GM23338 (cell line): ENCODE measurements around the gene DLG5. TPM values are rescaled to one million over a fixed set of nuclear protein-coding genes. Genes with fewer than 3 reads are reported as not detected.

Experiments used
- ATAC-seq: fragments of 200-7000 bp; cut with Tn5 transposase; 3 replicates; pipeline ENCODE4 v1.9.1; 2020
- DNase-seq: peaks from one replicate; pipeline ENCODE4 v3.0.0-alpha.2; 2015; ENCODE audit warnings: low spot score
- H2AFZ ChIP-seq: fragments of 200-600 bp; sonication (generic); 2 replicates; pipeline ENCODE4 v1.8.0; 2016; ENCODE audit warnings: antibody characterized with exemption, mild to moderate bottlenecking, moderate library complexity
- H3F3A ChIP-seq: fragments of 200-600 bp; sonication (generic); replicated peaks from 2 replicates; pipeline ENCODE4 v1.8.0; 2017; ENCODE audit warnings: antibody characterized with exemption, mixed run types, low read depth
- H3K27ac ChIP-seq: fragments of 200-600 bp; sonication (generic); 2 replicates; pipeline ENCODE4 v1.6.1; 2016; ENCODE audit warnings: low read depth
- H3K27me3 ChIP-seq: fragments of 200-600 bp; sonication (generic); 2 replicates; pipeline ENCODE4 v1.8.0; 2016; ENCODE audit warnings: mild to moderate bottlenecking, mixed run types, moderate library complexity; ENCODE audit not compliant: insufficient read depth
- H3K36me3 ChIP-seq: fragments of 200-600 bp; sonication (generic); 2 replicates; pipeline ENCODE4 v1.8.0; 2016; ENCODE audit warnings: mild to moderate bottlenecking; ENCODE audit not compliant: insufficient read depth
- H3K4me1 ChIP-seq: fragments of 200-600 bp; sonication (generic); 2 replicates; pipeline ENCODE4 v1.8.0; 2016; ENCODE audit warnings: mild to moderate bottlenecking, moderate library complexity; ENCODE audit not compliant: insufficient read depth
- H3K4me2 ChIP-seq: fragments of 200-600 bp; sonication (generic); 2 replicates; pipeline ENCODE4 v1.7.1; 2017; ENCODE audit warnings: mixed run types
- H3K4me3 ChIP-seq: fragments of 200-600 bp; sonication (generic); 2 replicates; pipeline ENCODE4 v1.6.1; 2016; ENCODE audit warnings: mixed run types
- H3K79me2 ChIP-seq: fragments of 200-600 bp; sonication (generic); replicated peaks from 2 replicates; pipeline ENCODE4 v1.8.0; 2017; ENCODE audit warnings: mild to moderate bottlenecking; ENCODE audit not compliant: insufficient read depth
- H3K9me2 ChIP-seq: fragments of 200-600 bp; sonication (generic); 2 replicates; pipeline ENCODE4 v1.8.0; 2017; ENCODE audit not compliant: insufficient read depth
- H4K20me1 ChIP-seq: fragments of 200-600 bp; sonication (generic); replicated peaks from 2 replicates; pipeline ENCODE4 v1.8.0; 2017; ENCODE audit warnings: mild to moderate bottlenecking; ENCODE audit not compliant: insufficient read depth
- H3K27ac Mint-ChIP-seq: 2 replicates; pipeline ENCODE4 v1.8.0; 2020; ENCODE audit warnings: inconsistent platforms, mild to moderate bottlenecking, moderate library complexity, mixed read lengths
- H3K27me3 Mint-ChIP-seq: 3 replicates; pipeline ENCODE4 v1.8.0; 2022; ENCODE audit warnings: low read depth, mild to moderate bottlenecking, moderate library complexity, mixed read lengths, inconsistent platforms; ENCODE audit not compliant: insufficient read depth, poor library complexity
- H3K36me3 Mint-ChIP-seq: 3 replicates; pipeline ENCODE4 v1.8.0; 2021; ENCODE audit warnings: low read depth, mild to moderate bottlenecking, inconsistent platforms, moderate library complexity, mixed read lengths
- H3K4me1 Mint-ChIP-seq: 3 replicates; pipeline ENCODE4 v1.8.0; 2020; ENCODE audit warnings: mild to moderate bottlenecking, inconsistent platforms, mixed read lengths
- H3K4me3 Mint-ChIP-seq: 3 replicates; pipeline ENCODE4 v1.8.0; 2021; ENCODE audit warnings: moderate library complexity, mild to moderate bottlenecking, inconsistent platforms, mixed read lengths
- H3K9me3 Mint-ChIP-seq: 3 replicates; pipeline ENCODE4 v1.8.0; 2020; ENCODE audit warnings: moderate library complexity, mild to moderate bottlenecking, inconsistent platforms, mixed read lengths
- CREB1 ChIP-seq: fragments of 250-450 bp; sonication (Bioruptor Pico); IDR thresholded peaks from 2 replicates; pipeline ENCODE4 v1.5.0; 2020; ENCODE audit warnings: low read depth, mild to moderate bottlenecking, moderate library complexity
- CTCF ChIP-seq, 2 experiments: fragments of 200-600 bp in 1 of 2; sonication (generic) in 1 of 2; conservative IDR thresholded peaks; 2 replicates each; pipeline versions ENCODE4 v1.5.1 to v1.6.1; 2016 to 2017; ENCODE audit warnings: antibody characterized with exemption in 2 of 2, low read depth in 2 of 2, mild to moderate bottlenecking in 2 of 2, moderate library complexity in 1 of 2
- ETS1 ChIP-seq: IDR thresholded peaks from 2 replicates; pipeline ENCODE4 v1.6.1; 2016; ENCODE audit warnings: antibody characterized with exemption
- EZH2 ChIP-seq: fragments of 200-600 bp; sonication (generic); IDR thresholded peaks from one replicate; pipeline ENCODE4 v1.8.0; 2017; ENCODE audit warnings: antibody characterized with exemption, mild to moderate bottlenecking, low read depth; ENCODE audit not compliant: unreplicated experiment
- EZH2phosphoT487 ChIP-seq: fragments of 200-600 bp; sonication (generic); IDR thresholded peaks from one replicate; pipeline ENCODE4 v1.8.1; 2018; ENCODE audit warnings: antibody characterized with exemption; ENCODE audit not compliant: unreplicated experiment
- JUNB ChIP-seq: IDR thresholded peaks from one replicate; pipeline ENCODE4 v1.6.1; 2016; ENCODE audit warnings: antibody characterized with exemption; ENCODE audit not compliant: unreplicated experiment
- NANOG ChIP-seq: IDR thresholded peaks from 2 replicates; pipeline ENCODE4 v1.6.1; 2016; ENCODE audit warnings: antibody characterized with exemption, borderline replicate concordance
- POLR2AphosphoS5 ChIP-seq: IDR thresholded peaks from 2 replicates; pipeline ENCODE4 v1.6.1; 2016; ENCODE audit warnings: antibody characterized with exemption, low read depth
- STAT1 ChIP-seq: IDR thresholded peaks from one replicate; pipeline ENCODE4 v1.6.1; 2016; ENCODE audit warnings: antibody characterized with exemption; ENCODE audit not compliant: unreplicated experiment
- ZNF114 ChIP-seq: fragments of 250-450 bp; sonication (Bioruptor Pico); IDR thresholded peaks from 2 replicates; pipeline ENCODE4 v1.5.0; 2020; ENCODE audit warnings: mild to moderate bottlenecking, moderate library complexity
- ZNF331 ChIP-seq: fragments of 250-450 bp; sonication (Bioruptor Pico); IDR thresholded peaks from 2 replicates; pipeline ENCODE4 v1.5.0; 2020; ENCODE audit warnings: low read depth, mild to moderate bottlenecking, moderate library complexity
- polyA plus RNA-seq: library from polyadenylated mRNA; unstranded; fragments of >200 nt; fragmentation: Nextera tagmentation; extraction: Ambion mirVana; gene quantifications from 2 replicates; pipeline ENCODE4 v1.2.1, GENCODE V29; 2016
- total RNA-seq: library from RNA; depleted of rRNA; stranded (reverse); fragments of >200 nt; shearing (Covaris generic); gene quantifications from 2 replicates; pipeline ENCODE4 v1.2.3, GENCODE V29; 2014

The DLG5 gene
- total and polyA plus RNA-seq, 2 experiments from 2014 or later, result 7.4 to 66.6 TPM

GRCh38 chr10:77970869-77971803 is 44.6 kb upstream of the DLG5 start:
- ATAC-seq (no peak; the same call in 2 of the 3 replicates), DNase-seq (peak; percentile 54)
- Histone ChIP-seq H3K36me3 (peaks cover under 1% of the 10 kb centered on the region; the same call in 1 of the 2 replicates), H3K4me3 (no peak overlapping the region), H3K79me2 (no peaks in the 10 kb centered on the region), H2AFZ (no peak overlapping the region), H3K27me3 (no peaks in the 10 kb centered on the region), H4K20me1 (no peaks in the 10 kb centered on the region; the same call in 1 of the 2 replicates), H3K4me2 (no peak overlapping the region), H3F3A (peaks cover 5% of the 10 kb centered on the region; the same call in 1 of the 2 replicates), H3K4me1 (peaks cover 3% of the 10 kb centered on the region; the same call in 1 of the 2 replicates), H3K27ac (peak overlapping the region; percentile 8; the same call in 1 of the 2 replicates), H3K9me2 (no peaks in the 10 kb centered on the region)
- Mint-ChIP-seq H3K4me3 (no peak overlapping the region), H3K9me3 (peaks cover 3% of the 10 kb centered on the region; the same call in 1 of the 3 replicates), H3K27me3 (peaks cover 7% of the 10 kb centered on the region), H3K4me1 (peaks cover 12% of the 10 kb centered on the region; the same call in 2 of the 3 replicates), H3K27ac (no peak overlapping the region), H3K36me3 (peaks cover 6% of the 10 kb centered on the region; the same call in 1 of the 3 replicates)
- TF ChIP-seq EZH2phosphoT487 (no peak), JUNB (no peak), EZH2 (no peak), POLR2AphosphoS5 (no peak), NANOG (no peak), ZNF114 (CRISPR knock-in tag) (no peak), STAT1 (no peak), ZNF331 (CRISPR knock-in tag) (no peak), ETS1 (no peak)

- Histone ChIP-seq H3K4me2 (no peak overlapping the region), H4K20me1 (no peaks in the 10 kb centered on the region), H3K79me2 (no peaks in the 10 kb centered on the region), H3K4me1 (no peaks in the 10 kb centered on the region), H3K27me3 (no peaks in the 10 kb centered on the region), H3K9me2 (no peaks in the 10 kb centered on the region), H3K27ac (no peak overlapping the region), H3K4me3 (no peak overlapping the region), H3F3A (no peaks in the 10 kb centered on the region), H3K36me3 (no peaks in the 10 kb centered on the region), H2AFZ (no peak overlapping the region)
- H3K9me3 Mint-ChIP-seq, result peaks cover 15% of the 10 kb centered on the region
- H3K4me1 Mint-ChIP-seq, result peaks cover 6% of the 10 kb centered on the region; the same call in 2 of the 3 replicates
- H3K27me3 Mint-ChIP-seq, result peaks cover 4% of the 10 kb centered on the region
- H3K36me3 Mint-ChIP-seq, result peaks cover 11% of the 10 kb centered on the region
- no peak overlapping the region for H3K27ac Mint-ChIP-seq
- ATAC-seq (no peak), DNase-seq (no peak)
- no peak overlapping the region for H3K4me3 Mint-ChIP-seq
- TF ChIP-seq CTCF (conservative IDR thresholded peaks at IDR 0.05; ENCODE audit: low read depth in 2 of 2), result no peak
- no peak for TF ChIP-seq POLR2AphosphoS5
- no peak for TF ChIP-seq ETS1
- TF ChIP-seq CREB1 (CRISPR knock-in tag), result no peak
- no peak for TF ChIP-seq JUNB
- TF ChIP-seq EZH2phosphoT487, result no peak
- no peak for TF ChIP-seq ZNF331 (CRISPR knock-in tag)
Measured at GRCh38 chr10:77969114-77969513, 42.6 kb upstream of the DLG5 start.
